ENCODE data around the gene CCDC6.

DNA sequence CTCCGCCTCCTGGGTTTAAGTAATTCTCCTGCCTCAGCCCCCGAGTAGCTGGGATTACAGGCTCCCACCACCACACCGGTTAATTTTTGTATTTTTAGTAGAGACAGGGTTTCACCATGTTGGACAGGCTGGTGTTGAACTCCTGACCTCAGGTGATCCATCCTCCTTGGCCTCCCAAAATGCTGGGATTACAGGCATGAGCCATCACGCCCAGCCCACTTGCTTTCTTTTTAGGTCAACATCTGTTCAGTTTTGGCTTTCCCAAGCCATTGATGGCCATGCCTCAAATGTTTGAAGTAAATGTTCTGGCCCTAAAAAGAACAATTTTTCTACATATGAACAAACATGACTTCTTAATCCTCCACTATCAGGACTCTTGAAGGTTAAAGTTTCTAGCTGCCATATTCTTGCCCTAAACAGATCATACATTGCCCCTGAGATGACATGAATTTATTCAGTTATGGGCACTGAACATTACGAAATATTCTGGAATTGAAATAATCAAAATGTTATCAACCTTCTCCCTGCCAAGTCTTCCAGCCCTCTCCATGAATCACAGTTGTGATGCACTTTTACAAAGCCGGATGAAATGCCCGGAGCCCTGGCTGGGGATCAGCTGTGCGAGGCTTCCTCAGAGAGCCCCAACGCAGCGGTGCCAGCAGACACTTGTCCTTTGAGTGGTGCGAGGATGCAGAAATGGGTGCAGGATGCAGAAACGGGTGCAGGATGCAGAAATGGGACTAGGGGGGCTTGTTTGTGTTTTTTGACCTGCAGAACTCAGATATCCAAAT lies 156.0 kb downstream of the CCDC6 start:
- no peak for TF ChIP-seq POLR2A (IDR thresholded peaks at IDR 0.05)
- no peak for TF ChIP-seq CTCF (IDR thresholded peaks at IDR 0.05)
- TF ChIP-seq EP300 (IDR thresholded peaks at IDR 0.05), result no peak
- TF ChIP-seq POLR2AphosphoS5 (IDR thresholded peaks at IDR 0.05), result no peak

Measured in suprapubic skin (tissue), 4 donors.